Ascending aorta (tissue), 2 donors: ENCODE results near the gene CENPS. TPM values are rescaled to one million over a fixed set of nuclear protein-coding genes. Genes with fewer than 3 reads are reported as not detected.

Source experiments
- DNase-seq, 2 donors: peaks; one replicate each; pipeline ENCODE4 v3.0.0-alpha.2; 2019; ENCODE audit warnings: low spot score in 2 of 2
- H3K27ac ChIP-seq, 2 donors: fragments of 200-600 bp; sonication (generic); one replicate each; pipeline ENCODE4 v1.5.1; 2016 to 2017; ENCODE audit warnings: mild to moderate bottlenecking in 1 of 2
- H3K27me3 ChIP-seq: fragments of 200-600 bp; sonication (generic); one replicate; pipeline ENCODE4 v1.5.1; 2017
- H3K36me3 ChIP-seq, 2 donors: fragments of 200-600 bp; sonication (generic); one replicate each; pipeline ENCODE4 v1.5.1; 2016
- H3K4me1 ChIP-seq, 2 donors: fragments of 200-600 bp; sonication (generic); one replicate each; pipeline ENCODE4 v1.5.1; 2016 to 2017; ENCODE audit warnings: mild to moderate bottlenecking in 1 of 2
- H3K4me3 ChIP-seq, 2 donors: fragments of 200-600 bp; sonication (generic); one replicate each; pipeline ENCODE4 v1.5.1; 2016 to 2017; ENCODE audit warnings: mild to moderate bottlenecking in 1 of 2
- H3K9me3 ChIP-seq, 2 donors: fragments of 200-600 bp; sonication (generic); one replicate each; pipeline ENCODE4 v1.5.1; 2016
- intact Hi-C: fragments of 100-400 bp; cut with DNase I; formaldehyde crosslinking; loops from one replicate; pipeline ENCODE4 v1.15.1; 2023
- total RNA-seq: library from RNA; depleted of rRNA; stranded (reverse); fragments of >200 nt; gene quantifications from one replicate; pipeline ENCODE4 v1.1.0, GENCODE V29; 2016
- TF ChIP-seq, protein P1 (sequence below), 3 experiments: fragments of 200-600 bp in 2 of 3; fragments of 450-650 bp in 1 of 3; sonication (generic) in 2 of 3; IDR thresholded peaks; one replicate each; pipeline ENCODE4 v1.5.1; 2016 to 2019; ENCODE audit warnings: antibody characterized with exemption in 3 of 3, mild to moderate bottlenecking in 1 of 3, moderate library complexity in 1 of 3

Gene CENPS
- total RNA-seq, 1 donor from 2014 or later, result not detected

DNA sequence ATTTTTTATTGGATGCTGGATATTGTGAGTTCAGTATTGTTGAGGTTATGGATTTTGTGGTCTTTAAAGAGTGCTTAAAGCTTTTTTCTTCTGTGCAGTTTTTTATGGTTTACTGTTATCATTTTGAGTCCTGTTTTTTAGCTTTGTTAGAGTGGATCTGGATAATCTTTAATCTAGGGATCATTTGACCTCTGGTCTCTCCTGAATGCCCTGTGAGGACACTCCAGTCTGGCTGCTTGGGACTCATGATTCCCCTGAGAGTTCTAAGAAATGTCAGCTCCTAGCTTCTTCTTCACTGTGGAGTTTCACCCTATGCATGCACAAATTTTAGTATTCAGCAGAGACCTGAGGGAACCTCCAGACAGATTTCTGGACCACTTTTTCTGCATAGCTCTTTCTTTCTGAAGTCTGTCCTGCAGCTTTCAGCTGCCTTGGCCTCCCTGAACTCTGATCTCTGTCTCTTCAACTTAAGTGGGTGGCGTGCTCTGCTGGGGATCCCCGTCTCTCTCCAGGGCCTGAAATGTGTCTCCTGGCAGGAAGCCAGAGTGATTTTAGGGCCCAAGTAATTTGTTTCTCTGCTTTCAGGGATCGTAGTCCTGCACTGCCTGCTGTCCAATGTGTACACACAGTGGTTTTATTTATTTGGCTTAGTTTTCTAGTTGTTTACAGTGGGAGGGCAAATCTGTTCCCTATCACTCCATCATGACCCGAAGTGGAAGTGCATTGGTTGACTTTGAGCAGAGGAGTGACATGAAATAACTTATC, 59.2 kb downstream of the CENPS start:
- TF ChIP-seq, protein P1, sequence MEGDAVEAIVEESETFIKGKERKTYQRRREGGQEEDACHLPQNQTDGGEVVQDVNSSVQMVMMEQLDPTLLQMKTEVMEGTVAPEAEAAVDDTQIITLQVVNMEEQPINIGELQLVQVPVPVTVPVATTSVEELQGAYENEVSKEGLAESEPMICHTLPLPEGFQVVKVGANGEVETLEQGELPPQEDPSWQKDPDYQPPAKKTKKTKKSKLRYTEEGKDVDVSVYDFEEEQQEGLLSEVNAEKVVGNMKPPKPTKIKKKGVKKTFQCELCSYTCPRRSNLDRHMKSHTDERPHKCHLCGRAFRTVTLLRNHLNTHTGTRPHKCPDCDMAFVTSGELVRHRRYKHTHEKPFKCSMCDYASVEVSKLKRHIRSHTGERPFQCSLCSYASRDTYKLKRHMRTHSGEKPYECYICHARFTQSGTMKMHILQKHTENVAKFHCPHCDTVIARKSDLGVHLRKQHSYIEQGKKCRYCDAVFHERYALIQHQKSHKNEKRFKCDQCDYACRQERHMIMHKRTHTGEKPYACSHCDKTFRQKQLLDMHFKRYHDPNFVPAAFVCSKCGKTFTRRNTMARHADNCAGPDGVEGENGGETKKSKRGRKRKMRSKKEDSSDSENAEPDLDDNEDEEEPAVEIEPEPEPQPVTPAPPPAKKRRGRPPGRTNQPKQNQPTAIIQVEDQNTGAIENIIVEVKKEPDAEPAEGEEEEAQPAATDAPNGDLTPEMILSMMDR (IDR thresholded peaks at IDR 0.05), result no peak
- no peaks in the 10 kb centered on the region for H3K4me1 ChIP-seq
- no peak overlapping the region for H3K27ac ChIP-seq
- DNase-seq, result no peak
- intact Hi-C loops, result loop anchor here (5.0 to 10.0 kb wide), 2 partner anchors 115 to 1153 kb away; no protein-coding TSS in a partner anchor
- H3K27me3 ChIP-seq, result no peaks in the 10 kb centered on the region
- no peaks in the 10 kb centered on the region for H3K36me3 ChIP-seq
- no peaks in the 10 kb centered on the region for H3K9me3 ChIP-seq
- H3K4me3 ChIP-seq, result no peak overlapping the region

DNA sequence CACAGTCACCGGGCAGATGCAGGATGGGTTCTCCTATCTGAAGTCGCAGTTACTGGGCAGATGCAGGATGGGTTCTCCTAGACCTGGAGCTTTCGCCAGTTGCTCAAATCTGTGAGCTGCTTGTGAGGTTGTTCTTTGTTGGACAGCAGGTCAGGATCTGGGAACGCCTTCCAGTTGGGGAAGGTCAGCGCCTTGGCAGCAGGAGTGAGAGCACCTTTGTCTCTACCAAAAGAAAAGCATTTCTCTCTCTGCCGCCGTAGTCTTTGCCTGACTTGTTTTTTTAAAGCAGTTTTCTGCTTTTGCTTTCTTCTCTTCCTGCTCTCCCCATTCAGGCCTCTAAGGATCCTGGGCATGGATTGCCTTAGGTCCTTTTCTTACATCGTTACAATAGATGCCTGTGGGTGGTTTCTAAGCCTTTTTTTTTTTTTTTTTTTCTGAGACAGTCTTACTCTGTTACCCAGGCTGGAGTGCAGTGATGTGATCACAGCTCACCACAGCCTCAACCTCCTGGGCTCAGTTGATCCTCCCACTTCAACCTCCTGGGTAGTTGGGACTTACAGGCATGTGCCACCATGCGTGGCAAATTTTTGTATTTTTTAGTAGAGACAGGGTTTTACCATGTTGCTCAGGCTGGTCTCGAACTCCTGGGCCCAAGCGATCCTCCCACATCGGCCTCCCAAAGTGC, 60.2 kb downstream of the CENPS start:
- H3K27me3 ChIP-seq, result no peaks in the 10 kb centered on the region
- no peak for DNase-seq
- H3K27ac ChIP-seq, result no peak overlapping the region
- no peaks in the 10 kb centered on the region for H3K9me3 ChIP-seq
- H3K36me3 ChIP-seq, result no peaks in the 10 kb centered on the region
- no peak overlapping the region for H3K4me3 ChIP-seq
- intact Hi-C loops, result loop anchor here (5.0 to 10.0 kb wide), 2 partner anchors 116 to 1152 kb away; no protein-coding TSS in a partner anchor
- H3K4me1 ChIP-seq, result peaks cover 2 to 7% of the 10 kb centered on the region in 2 donors
- TF ChIP-seq, protein P1 (IDR thresholded peaks at IDR 0.05), result no peak

Other genes starting within 250 kb of the CENPS start
- gene KIF1B, start 219.9 kb upstream of the CENPS start, total RNA-seq, result 13.4 TPM
- gene PGD, start 31.4 kb upstream of the CENPS start, total RNA-seq, result 152 TPM
- gene CORT, start 19.6 kb downstream of the CENPS start, total RNA-seq, result not detected
- gene DFFA, start 42.1 kb downstream of the CENPS start, total RNA-seq, result 11.8 TPM
- 10.6 TPM for gene PEX14, start 44.5 kb downstream of the CENPS start, total RNA-seq